MCF 10A (cell line): ENCODE measurements around the gene PHGDH. TPM values are rescaled to one million over a fixed set of nuclear protein-coding genes. Genes with fewer than 3 reads are reported as not detected.

Experiments
- BruUV-seq: library from RNA; stranded (reverse); fragments of 400-500 nt; replicated peaks from 2 replicates; lab custom pipeline; 2021; lab: Mats Ljungman, UMichigan
- CTCF ChIA-PET: fragments of 300-600 bp; sonication (Branson Sonifier 250); formaldehyde crosslinking; extraction: SDS; loops from one replicate; lab custom pipeline; 2021; ENCODE audit warnings: antibody characterized with exemption, inconsistent platforms; lab: Yijun Ruan, JAX
- POLR2A ChIA-PET: fragments of 300-600, 350-650 bp; sonication (Branson Sonifier 250); formaldehyde crosslinking; extraction: SDS; loops from one replicate; lab custom pipeline; 2020; ENCODE audit warnings: antibody characterized with exemption, inconsistent platforms; lab: Yijun Ruan, JAX
- DNase-seq: peaks from one replicate; pipeline ENCODE4 v3.0.0-alpha.2; 2018; ENCODE audit not compliant: unreplicated experiment
- H3K27ac Mint-ChIP-seq: one replicate; pipeline ENCODE4 v1.8.0; 2022; ENCODE audit warnings: mild to moderate bottlenecking, low read depth, mixed read lengths; ENCODE audit not compliant: unreplicated experiment
- H3K27me3 Mint-ChIP-seq: one replicate; pipeline ENCODE4 v1.8.0; 2022; ENCODE audit warnings: mixed read lengths; ENCODE audit not compliant: insufficient read depth, unreplicated experiment
- H3K36me3 Mint-ChIP-seq: one replicate; pipeline ENCODE4 v1.8.0; 2022; ENCODE audit warnings: mild to moderate bottlenecking, moderate library complexity, mixed read lengths; ENCODE audit not compliant: insufficient read depth, unreplicated experiment
- H3K4me1 Mint-ChIP-seq: one replicate; pipeline ENCODE4 v1.8.0; 2022; ENCODE audit warnings: mixed read lengths; ENCODE audit not compliant: insufficient read depth, unreplicated experiment
- H3K4me3 Mint-ChIP-seq: one replicate; pipeline ENCODE4 v1.8.0; 2022; ENCODE audit warnings: mild to moderate bottlenecking, moderate library complexity, mixed read lengths; ENCODE audit not compliant: unreplicated experiment
- H3K9me3 Mint-ChIP-seq: one replicate; pipeline ENCODE4 v1.8.0; 2022; ENCODE audit warnings: mixed read lengths; ENCODE audit not compliant: unreplicated experiment
- intact Hi-C: fragments of 100-400 bp; cut with micrococcal nuclease; formaldehyde crosslinking; loops from 2 replicates; pipeline ENCODE4 v1.14.1; 2022
- total RNA-seq: library from RNA; stranded (reverse); gene quantifications from 2 replicates; pipeline ENCODE4 v1.2.3, GENCODE V29; 2022
- TF ChIP-seq, protein P1 (sequence below): fragments of 200-600 bp; IDR thresholded peaks from one replicate; pipeline ENCODE4 v1.8.0; 2022; ENCODE audit warnings: antibody characterized with exemption, mild to moderate bottlenecking; ENCODE audit not compliant: unreplicated experiment

PHGDH gene
- total RNA-seq, 1 experiment from 2014 or later: 198 TPM

DNA sequence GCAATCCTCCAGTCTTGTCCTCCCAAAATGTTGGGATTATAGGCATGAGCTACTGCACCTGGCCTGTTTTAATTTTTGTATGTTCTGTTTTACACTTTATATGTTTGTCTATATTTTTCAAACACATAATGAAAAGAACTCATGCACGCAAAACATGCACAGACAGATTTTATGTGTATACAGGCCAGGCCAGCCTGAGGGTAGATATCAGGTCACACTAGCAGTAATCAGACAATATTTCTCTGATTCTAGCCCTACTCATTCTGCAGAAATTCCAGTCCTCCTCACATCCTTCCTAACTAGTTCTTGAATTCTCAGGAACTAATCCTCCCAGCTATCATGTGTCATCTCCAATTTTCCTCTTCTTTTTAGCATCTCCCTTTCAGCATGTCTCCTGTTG is 27.8 kb upstream of the PHGDH start:
- H3K4me3 Mint-ChIP-seq: no peak overlapping the region
- no peak for DNase-seq
- BruUV-seq: no TSS peak
- peaks cover 19% of the 10 kb centered on the region for H3K4me1 Mint-ChIP-seq
- no peaks in the 10 kb centered on the region for H3K36me3 Mint-ChIP-seq
- ChIA-PET POLR2A (interaction anchor here (0.8 to 6.9 kb wide), 5 partner anchors 10 to 72 kb away, joined by 3 to 52 read pairs (median 4); partner anchors contain the start of gene ZNF697), CTCF (interaction anchor here (0.6 to 1.5 kb wide), 6 partner anchors 8 to 255 kb away, joined by 3 to 7 read pairs (median 4); no protein-coding TSS in a partner anchor)
- H3K27ac Mint-ChIP-seq: no peak overlapping the region
- intact Hi-C loops: no loop called here
- no peaks in the 10 kb centered on the region for H3K9me3 Mint-ChIP-seq
- no peaks in the 10 kb centered on the region for H3K27me3 Mint-ChIP-seq
- TF ChIP-seq, protein P1, sequence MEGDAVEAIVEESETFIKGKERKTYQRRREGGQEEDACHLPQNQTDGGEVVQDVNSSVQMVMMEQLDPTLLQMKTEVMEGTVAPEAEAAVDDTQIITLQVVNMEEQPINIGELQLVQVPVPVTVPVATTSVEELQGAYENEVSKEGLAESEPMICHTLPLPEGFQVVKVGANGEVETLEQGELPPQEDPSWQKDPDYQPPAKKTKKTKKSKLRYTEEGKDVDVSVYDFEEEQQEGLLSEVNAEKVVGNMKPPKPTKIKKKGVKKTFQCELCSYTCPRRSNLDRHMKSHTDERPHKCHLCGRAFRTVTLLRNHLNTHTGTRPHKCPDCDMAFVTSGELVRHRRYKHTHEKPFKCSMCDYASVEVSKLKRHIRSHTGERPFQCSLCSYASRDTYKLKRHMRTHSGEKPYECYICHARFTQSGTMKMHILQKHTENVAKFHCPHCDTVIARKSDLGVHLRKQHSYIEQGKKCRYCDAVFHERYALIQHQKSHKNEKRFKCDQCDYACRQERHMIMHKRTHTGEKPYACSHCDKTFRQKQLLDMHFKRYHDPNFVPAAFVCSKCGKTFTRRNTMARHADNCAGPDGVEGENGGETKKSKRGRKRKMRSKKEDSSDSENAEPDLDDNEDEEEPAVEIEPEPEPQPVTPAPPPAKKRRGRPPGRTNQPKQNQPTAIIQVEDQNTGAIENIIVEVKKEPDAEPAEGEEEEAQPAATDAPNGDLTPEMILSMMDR: no peak

GRCh38 chr1:119686661-119687060 is 25.1 kb upstream of the PHGDH start:
- intact Hi-C loops: no loop called here
- POLR2A ChIA-PET: interaction anchor here (0.9 to 6.9 kb wide), 10 partner anchors 7 to 122 kb away, joined by 3 to 52 read pairs (median 4); partner anchors contain the start of genes PHGDH and ZNF697

DNA sequence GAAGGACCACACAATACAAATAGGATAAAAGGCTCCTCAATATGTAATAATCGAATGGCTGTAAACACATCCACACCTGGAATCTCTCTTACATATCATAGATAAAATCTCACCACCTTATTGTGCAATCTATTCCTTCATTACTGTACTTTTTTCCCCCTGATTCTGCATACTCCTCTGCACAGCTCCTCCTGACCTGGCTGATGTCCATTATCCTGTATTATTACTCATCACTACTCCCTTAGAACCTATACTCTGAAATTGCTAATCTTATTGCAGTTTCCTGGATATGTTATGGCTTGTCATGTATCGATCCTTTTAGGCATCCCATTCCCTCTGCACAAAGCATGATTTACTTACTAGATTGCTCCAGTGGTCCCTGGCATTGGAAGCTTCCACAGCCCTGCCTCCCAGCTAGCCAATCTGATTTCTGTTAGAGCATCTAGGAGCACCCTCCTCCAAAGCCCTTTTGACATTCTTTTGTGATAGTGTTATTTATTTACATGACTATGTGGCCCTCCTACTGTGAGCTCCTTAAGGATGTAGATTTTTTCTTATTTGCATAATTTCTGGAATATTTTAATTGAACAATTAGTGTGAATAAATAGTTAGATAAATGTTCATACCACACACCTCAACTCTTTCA is 24.2 kb upstream of the PHGDH start:
- Mint-ChIP-seq H3K9me3 (peaks cover 2% of the 10 kb centered on the region), H3K4me1 (peaks cover 19% of the 10 kb centered on the region), H3K27ac (no peak overlapping the region), H3K4me3 (no peak overlapping the region), H3K36me3 (no peaks in the 10 kb centered on the region), H3K27me3 (no peaks in the 10 kb centered on the region)
- ChIA-PET POLR2A (interaction anchor here (0.5 to 6.9 kb wide), 10 partner anchors 8 to 1758 kb away, joined by 3 to 52 read pairs (median 4); partner anchors contain the start of genes GDAP2, PHGDH, WDR3 and ZNF697), CTCF (interaction anchor here (0.7 to 3.6 kb wide), 7 partner anchors 13 to 139 kb away, joined by 3 to 33 read pairs (median 6); no protein-coding TSS in a partner anchor)
- no TSS peak for BruUV-seq
- TF ChIP-seq, protein P1: no peak
- DNase-seq: peak; percentile 74
- intact Hi-C loops: no loop called here

More at GRCh38 chr1:119686661-119687060, 25.1 kb upstream of the PHGDH start:
- Mint-ChIP-seq H3K27ac (no peak overlapping the region), H3K36me3 (no peaks in the 10 kb centered on the region), H3K9me3 (no peaks in the 10 kb centered on the region), H3K4me3 (no peak overlapping the region), H3K4me1 (peaks cover 19% of the 10 kb centered on the region), H3K27me3 (no peaks in the 10 kb centered on the region)
- no TSS peak for BruUV-seq
- CTCF ChIA-PET: interaction anchor here (0.6 to 3.6 kb wide), 9 partner anchors 12 to 138 kb away, joined by 3 to 33 read pairs (median 5); no protein-coding TSS in a partner anchor
- DNase-seq: peak; percentile 59
- TF ChIP-seq, protein P1: no peak

DNA sequence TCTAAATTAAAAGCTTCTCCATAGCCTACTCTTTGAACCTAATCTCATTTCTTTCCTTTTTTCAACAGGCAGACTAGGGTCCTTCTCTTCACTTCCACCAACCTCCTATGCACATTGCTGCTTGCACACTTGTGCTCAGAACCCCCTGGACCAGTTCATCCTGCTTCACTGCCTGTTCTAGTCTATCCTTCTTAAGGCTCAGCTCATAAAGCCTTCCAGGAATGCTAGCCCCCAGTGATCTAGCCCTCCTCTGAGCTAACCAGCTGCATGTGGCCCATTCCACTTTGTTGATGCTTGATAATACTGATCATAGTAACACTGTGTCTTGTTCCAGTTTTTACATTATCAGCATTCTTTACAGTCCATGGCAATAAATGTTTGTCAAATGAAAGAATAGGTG is 22.9 kb upstream of the PHGDH start:
- Mint-ChIP-seq H3K27me3 (no peaks in the 10 kb centered on the region), H3K9me3 (peaks cover 7% of the 10 kb centered on the region), H3K27ac (no peak overlapping the region), H3K4me1 (peaks cover 19% of the 10 kb centered on the region), H3K36me3 (no peaks in the 10 kb centered on the region), H3K4me3 (no peak overlapping the region)
- no peak for DNase-seq
- intact Hi-C loops: no loop called here
- CTCF ChIA-PET: interaction anchor here (0.6 to 3.6 kb wide), 5 partner anchors 14 to 79 kb away, joined by 3 to 33 read pairs (median 3); no protein-coding TSS in a partner anchor
- TF ChIP-seq, protein P1: no peak
- POLR2A ChIA-PET: interaction anchor here (0.5 to 6.9 kb wide), 2 partner anchors 15 to 1603 kb away, joined by 3 to 52 read pairs; no protein-coding TSS in a partner anchor
- BruUV-seq: no TSS peak
